H1 (cell line): Measurements from ENCODE around the gene MEF2C. TPM values are rescaled to one million over a fixed set of nuclear protein-coding genes. Genes with fewer than 3 reads are reported as not detected.
A peak's percentile ranks its signal among the peaks of the same experiment; 100 is the strongest.

Source experiments
- CBX8 ChIP-seq: fragments of 300-800, 300-1000 bp; sonication (generic); IDR thresholded peaks from 2 replicates; pipeline ENCODE4 v1.7.1; 2016; ENCODE audit warnings: low read depth, low read length, borderline replicate concordance
- EZH2 ChIP-seq: fragments of 200-600 bp; sonication (generic); IDR thresholded peaks from 2 replicates; pipeline ENCODE4 v1.7.1; 2012; ENCODE audit warnings: low read depth, mild to moderate bottlenecking, moderate library complexity, low read length, inconsistent platforms; ENCODE audit not compliant: severe bottlenecking
- HDAC2 ChIP-seq, 2 experiments: fragments of 300-600 bp in 1 of 2; sonication (generic) in 1 of 2; IDR thresholded peaks; 2 replicates each; pipeline ENCODE4 v1.6.1; 2011 to 2012; ENCODE audit warnings: low read depth in 2 of 2, low read length in 2 of 2, mild to moderate bottlenecking in 2 of 2, moderate library complexity in 2 of 2, borderline replicate concordance in 1 of 2, inconsistent platforms in 1 of 2
- KDM5A ChIP-seq: fragments of 200-600 bp; IDR thresholded peaks from 2 replicates; pipeline ENCODE4 v1.7.1; 2012; ENCODE audit warnings: mild to moderate bottlenecking, low read length, inconsistent platforms, mixed read lengths
- MAX ChIP-seq: IDR thresholded peaks from 2 replicates; pipeline ENCODE4 v1.6.1; 2012; ENCODE audit warnings: inconsistent platforms
- NANOG ChIP-seq: IDR thresholded peaks from 2 replicates; pipeline ENCODE4 v1.6.1; 2011; ENCODE audit warnings: low read length, low read depth, mild to moderate bottlenecking, inconsistent platforms; ENCODE audit not compliant: insufficient read depth, poor library complexity, severe bottlenecking
- POLR2A ChIP-seq, 2 experiments: IDR thresholded peaks; 1 replicate in 1 of 2; 2 replicates in 1 of 2; pipeline ENCODE4 v1.6.1; 2011; ENCODE audit warnings: low read depth in 2 of 2, low read length in 2 of 2, mild to moderate bottlenecking in 2 of 2; ENCODE audit errors: control extremely low read depth in 1 of 2
- SIRT6 ChIP-seq: IDR thresholded peaks from one replicate; pipeline ENCODE4 v1.7.1; 2012; ENCODE audit warnings: low read length, inconsistent platforms
- SP2 ChIP-seq: IDR thresholded peaks from 2 replicates; pipeline ENCODE4 v1.6.1; 2012; ENCODE audit warnings: mild to moderate bottlenecking, low read length, inconsistent platforms
- TBP ChIP-seq: IDR thresholded peaks from 2 replicates; pipeline ENCODE4 v1.6.1; 2011; ENCODE audit warnings: low read depth, low read length, improper control_type of control experiment
- TEAD4 ChIP-seq: IDR thresholded peaks from 2 replicates; pipeline ENCODE4 v1.6.1; 2012; ENCODE audit warnings: low read depth, low read length, inconsistent platforms, mixed read lengths
- polyA plus RNA-seq, 7 experiments: library from polyadenylated mRNA; depleted of rRNA in 3 of 7; stranded (reverse) in 5 of 7; unstranded in 2 of 7; fragments of >200 nt in 5 of 7; fragments of 200-250 nt in 2 of 7; gene quantifications; 1 replicate in 5 of 7; 2 replicates in 1 of 7; 4 replicates in 1 of 7; pipeline versions ENCODE4 v1.2.1 to v1.2.3, GENCODE V29; 2011 to 2013; ENCODE audit warnings: missing spikeins in 2 of 7, mixed read lengths in 2 of 7
- total RNA-seq: library from RNA; stranded (reverse); fragmentation: NEBNext Ultra II Directional; extraction: Animal tissue kit (Norgen Biotek cat#: 25700); gene quantifications from 2 replicates; pipeline ENCODE4 v1.2.1, GENCODE V29; 2021
- TF ChIP-seq, protein P1 (sequence below): IDR thresholded peaks from 2 replicates; pipeline ENCODE4 v1.6.1; 2012; ENCODE audit warnings: inconsistent platforms

Gene MEF2C
- total and polyA plus RNA-seq, 2 of the 8 experiments (the other 6 are each of a cell fraction or from before 2014, with no cell fraction given), result 0.59 to 0.99 TPM

DNA sequence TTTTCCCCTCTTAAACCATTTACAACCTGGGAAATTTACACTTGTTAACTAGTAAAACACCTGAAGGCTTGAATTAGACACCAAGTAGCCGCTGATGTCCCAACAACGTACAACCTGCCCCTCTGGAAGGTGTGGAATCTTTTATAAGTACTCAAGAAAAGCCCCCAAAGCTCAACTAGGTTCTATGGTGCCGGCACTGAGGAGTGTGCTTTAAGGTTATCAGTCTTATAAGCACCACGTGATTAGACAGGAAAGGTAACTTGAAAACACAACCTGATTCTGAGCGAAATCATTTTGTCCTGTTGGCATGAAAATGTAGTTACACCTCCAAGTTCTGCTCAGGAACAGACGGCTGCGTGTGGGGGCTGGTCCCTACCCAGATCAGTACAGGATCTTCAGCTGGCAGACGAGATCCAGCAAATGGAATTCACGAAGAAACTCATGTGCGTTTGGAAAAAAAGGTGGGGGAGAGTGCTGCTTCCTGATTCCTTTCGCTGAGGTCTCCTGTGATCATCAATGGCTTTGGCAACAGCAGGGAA is 195.5 kb downstream of the MEF2C start (continued):
- no peak for TF ChIP-seq TEAD4
- no peak for TF ChIP-seq POLR2A (IDR thresholded peaks at IDR 0.05; ENCODE audit: control extremely low read depth in 1 of 2, low read depth in 2 of 2, low read length in 2 of 2)
- TF ChIP-seq TBP, result no peak
- TF ChIP-seq, protein P1, sequence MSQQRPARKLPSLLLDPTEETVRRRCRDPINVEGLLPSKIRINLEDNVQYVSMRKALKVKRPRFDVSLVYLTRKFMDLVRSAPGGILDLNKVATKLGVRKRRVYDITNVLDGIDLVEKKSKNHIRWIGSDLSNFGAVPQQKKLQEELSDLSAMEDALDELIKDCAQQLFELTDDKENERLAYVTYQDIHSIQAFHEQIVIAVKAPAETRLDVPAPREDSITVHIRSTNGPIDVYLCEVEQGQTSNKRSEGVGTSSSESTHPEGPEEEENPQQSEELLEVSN, result no peak
- peak; percentile 7 for TF ChIP-seq EZH2
- TF ChIP-seq HDAC2 (IDR thresholded peaks at IDR 0.05; ENCODE audit: borderline replicate concordance in 1 of 2, low read depth in 2 of 2, low read length in 2 of 2), result no peak
- TF ChIP-seq MAX, result no peak
- peak; percentile 94; the same call in 1 of the 2 replicates for TF ChIP-seq CBX8
- TF ChIP-seq NANOG, result no peak
- TF ChIP-seq SIRT6, result no peak
- TF ChIP-seq SP2, result no peak
- TF ChIP-seq KDM5A, result no peak
